Femur (tissue), 1 donor: ENCODE results near the gene CBFA2T3.
"Not testable (repeated sequence)": the region's sequence is repeated elsewhere in the genome, so short reads cannot be mapped to it uniquely, and the experiment has no call there.

Experiments used
- DNase-seq: peaks from one replicate; pipeline ENCODE4 v3.0.0-alpha.2; 2017

Gene CBFA2T3

DNA sequence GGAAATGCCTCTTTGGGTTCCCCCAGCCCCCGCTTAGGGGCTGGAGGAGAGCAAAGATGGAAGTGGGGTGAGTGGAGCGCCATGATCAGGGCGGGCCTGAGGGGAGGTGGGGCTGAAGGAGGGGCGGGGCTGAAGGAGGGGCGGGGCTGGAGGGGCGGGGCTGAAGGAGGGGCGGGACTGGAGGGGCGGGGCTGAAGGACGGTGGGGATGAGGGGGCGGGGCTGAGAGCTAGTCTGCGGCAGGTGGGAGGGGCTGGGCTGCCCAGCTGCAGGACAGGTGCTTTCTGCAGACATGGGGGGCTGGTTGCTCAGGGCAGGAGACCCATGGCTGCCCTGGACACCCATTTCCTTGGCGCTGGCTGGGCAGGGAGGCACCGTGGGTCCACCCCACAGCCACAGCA is 71.4 kb downstream of the CBFA2T3 start:
- no peak for DNase-seq

DNA sequence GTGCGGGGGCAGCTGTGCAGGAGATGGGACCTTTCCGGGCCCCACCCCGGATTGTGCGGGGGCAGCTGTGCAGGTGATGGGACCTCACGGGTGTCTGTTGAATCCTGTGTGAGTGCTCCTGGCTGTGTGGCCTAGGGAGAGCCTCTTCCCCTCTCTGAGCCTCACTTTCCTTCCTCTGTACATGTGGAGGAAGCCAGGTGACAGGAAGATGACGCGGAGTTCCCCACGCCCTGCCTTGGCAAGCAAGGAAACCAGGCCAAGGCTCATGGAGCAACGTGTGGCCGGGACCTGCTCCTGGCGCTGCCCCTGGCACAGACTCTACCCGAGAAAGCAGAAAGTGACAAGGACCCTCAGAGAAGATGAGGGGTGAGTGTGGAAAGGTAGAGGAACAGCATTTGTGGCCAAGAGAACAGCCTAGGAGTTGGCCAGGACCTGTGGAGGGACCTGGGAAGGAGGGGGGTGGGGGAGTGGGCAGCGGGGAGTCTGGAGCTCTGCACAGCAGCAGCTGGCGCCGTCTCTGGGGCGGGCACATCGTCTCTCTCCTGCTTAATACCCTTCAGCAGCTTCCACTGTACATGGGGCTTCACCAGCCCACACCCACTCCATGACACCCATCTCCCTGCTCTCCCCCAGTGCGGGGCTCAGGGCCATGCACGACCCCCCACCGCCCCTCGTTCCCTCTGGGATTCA is 72.2 kb downstream of the CBFA2T3 start:
- DNase-seq: no peak

DNA sequence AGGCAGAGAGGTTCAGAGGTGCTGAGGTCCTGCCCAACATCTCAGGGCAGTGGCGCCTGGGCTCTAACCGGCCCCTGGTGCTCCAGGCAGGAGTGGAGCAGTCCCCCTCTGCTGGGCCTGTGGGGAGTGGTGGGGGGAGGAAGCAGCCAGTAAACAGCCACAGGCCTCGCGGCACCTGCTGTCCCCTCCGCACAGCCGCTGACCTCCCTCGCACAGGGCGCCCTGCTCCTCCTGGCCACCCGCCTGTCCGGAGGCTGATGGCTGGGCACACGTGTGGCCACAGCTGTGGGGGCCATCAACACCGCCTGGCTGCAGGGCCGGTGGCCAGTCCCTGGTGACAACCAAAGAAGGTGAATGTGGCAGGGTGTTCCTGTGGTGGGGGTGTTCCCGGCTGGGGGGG is 73.7 kb downstream of the CBFA2T3 start:
- DNase-seq: peak; percentile 63

DNA sequence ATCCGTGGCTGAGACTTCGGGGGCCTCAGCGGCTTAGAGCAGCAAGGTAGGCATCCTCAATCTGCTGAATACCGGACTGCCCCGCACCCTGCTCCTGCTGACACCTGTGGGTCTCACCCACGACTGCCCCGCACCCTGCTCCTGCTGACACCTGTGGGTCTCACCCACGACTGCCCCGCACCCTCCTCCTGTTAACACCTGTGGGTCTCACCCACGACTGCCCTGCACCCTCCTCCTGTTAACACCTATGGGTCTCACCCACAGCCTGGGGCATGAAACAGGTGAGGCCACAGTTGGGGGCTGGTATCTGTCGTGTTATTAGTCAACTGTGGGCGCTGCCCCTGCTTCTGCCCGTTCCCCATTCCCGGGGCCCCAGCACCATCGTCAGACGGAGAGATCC is 74.3 kb downstream of the CBFA2T3 start:
- no peak for DNase-seq

DNA sequence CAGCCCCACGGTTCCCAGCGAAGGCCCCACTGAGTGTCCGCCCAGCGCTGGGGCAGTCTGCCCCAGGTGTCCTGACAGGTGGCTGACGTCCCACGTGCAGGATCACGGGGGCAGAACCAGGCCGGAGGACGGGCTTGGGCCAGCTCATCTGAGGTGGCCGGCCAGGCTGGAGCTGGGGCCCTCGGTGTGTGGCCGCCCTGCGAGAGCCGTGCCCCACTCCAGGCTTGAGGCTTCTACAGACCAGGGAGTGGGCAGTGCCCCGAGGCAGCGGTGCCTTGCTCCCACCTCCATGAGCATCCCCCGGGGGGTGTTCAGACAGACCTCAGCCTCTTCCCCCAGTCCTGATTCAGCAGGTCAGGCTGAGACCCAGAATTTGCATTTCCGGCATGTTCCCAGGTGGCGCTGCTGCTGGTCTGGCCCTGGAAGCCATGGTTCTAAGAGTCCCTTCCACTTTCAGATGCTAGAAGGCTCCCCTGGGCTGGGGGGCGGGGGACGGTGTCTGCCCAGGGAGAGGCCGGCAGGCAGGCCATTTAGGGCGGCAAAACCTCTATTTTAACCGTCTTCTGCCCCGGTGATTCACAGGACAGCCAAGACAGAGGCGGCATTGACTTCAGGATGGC is 75.2 kb downstream of the CBFA2T3 start:
- no peak for DNase-seq

DNA sequence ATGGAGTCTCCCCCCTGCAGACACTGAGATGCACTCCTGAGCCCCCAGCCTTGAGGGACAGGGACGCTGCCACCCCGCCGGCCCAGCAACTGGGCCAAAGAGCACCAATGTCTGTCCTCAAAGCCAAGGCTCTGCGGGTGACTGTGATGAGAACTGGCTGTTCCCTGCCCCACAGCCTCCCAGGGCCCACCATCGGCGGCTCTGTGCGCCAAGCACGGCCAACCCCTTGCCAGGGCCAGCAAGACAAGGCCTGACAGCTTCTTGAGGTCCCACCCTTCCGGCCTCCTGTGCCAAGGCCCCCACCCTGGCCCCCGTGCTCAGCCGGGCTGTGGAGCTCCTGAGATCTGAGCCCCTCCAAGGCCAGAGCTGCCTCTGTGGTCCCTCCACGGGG is 76.3 kb downstream of the CBFA2T3 start:
- no peak for DNase-seq

DNA sequence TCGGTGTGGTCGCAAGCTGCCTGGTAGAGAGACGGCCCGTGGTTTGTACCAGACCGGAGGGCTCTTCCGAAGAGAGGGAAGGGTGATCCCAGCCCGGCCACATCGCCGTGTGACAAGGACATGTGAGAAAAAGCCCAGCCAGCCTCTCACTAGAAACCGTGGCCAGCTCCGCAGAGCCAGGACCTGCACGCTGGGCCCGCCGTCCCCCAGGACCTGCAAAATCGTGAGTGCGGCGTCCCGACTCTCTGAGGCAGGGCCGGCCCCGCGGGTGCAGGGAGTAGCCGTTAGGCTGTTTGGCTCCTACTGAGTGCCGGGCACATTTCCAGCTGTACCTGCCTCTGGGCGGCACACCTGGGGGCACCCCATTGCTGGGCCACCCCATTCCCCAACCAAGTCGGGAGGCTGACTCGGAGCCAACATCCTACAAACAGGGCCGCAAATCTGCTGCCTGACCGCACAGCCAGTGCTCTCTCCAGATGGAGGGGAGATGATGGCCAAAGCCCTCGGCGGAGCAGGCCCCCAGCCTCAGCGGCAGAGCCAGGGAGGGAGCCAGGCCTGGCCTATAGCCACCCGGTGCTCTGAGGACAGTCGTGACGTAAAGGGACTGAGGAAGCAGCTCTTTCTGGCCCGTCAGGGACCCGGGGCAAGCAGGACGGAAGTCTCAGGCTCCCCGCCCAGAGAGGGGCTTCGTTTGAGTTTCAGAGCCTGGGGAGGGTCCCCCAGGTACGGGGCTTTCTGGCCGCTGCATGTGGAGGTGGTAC is 76.9 kb downstream of the CBFA2T3 start:
- DNase-seq: no peak

DNA sequence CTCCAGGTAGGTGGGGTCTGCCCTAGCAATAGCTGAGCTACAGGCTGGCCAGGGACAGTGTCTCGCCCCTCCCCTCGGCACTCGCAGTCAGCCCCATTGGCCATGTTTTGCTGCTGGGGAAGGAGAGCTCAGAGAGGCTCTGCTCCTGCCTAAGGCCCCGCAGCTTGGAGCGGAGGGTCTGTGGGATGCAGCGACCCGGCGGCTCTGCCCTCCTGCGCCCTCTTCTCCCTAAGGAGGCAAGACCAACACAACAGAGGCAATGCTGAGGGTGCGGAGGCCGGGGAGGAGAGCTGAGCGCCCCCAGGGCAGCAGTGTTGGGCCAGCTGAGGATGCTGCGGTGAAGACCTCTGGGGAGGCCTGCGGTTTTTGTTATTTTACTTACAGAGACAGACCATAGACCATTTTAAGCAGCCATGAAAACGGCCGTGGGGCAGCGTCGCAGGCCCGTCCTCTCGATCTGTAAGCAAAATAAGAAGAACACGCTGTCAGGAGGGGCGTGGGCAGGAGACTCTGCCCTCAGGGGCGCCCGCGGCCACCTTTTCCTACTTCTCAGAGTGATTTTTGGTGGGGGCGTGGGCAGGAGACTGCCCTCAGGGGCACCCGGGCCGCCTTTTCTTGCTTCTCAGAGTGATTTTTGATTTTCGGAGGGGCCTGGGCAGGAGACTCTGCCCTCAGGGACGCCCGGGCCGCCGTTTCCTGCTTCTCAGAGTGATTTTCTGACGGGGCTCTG is 79.1 kb downstream of the CBFA2T3 start:
- DNase-seq: no peak

DNA sequence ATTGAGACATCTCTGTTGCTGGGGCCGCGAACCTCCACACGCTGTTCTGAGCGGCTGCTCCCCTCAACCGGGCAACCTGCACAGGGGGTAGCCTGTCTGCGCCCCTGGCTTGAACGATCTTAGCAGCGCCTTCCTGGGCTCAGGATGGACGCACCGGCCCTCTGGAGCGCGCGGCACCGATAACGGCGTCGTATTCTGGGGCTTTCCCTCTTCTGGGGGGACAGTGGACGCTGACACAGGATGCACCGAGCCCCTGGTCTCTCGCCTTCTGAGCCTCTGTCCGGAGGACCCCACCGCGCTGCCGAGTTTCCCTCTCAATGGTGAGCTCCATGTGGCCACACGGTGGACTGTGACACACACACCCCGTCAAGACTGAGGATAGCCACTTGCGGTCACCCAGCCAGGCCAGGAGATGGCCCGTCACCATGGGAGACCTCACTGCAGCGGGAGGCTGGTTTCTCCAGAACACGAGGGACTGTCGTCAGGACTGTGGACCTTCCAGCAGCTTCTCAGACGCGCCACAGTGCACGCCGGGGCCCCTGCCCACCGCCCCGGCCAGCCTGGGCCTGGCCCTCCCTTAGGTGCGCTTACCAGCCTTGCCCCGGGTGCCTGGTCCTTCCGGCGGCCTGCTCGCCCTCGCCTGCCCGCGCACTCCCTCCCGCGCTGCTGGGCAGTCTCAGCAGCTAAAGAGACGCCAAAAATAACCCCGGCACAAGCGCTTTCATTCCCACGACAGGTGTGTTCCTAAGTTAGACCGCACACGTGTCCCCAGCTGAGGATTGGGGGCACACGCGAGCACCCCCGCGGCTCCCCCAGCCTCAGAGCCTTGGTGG is 80.6 kb downstream of the CBFA2T3 start:
- no peak for DNase-seq

DNA sequence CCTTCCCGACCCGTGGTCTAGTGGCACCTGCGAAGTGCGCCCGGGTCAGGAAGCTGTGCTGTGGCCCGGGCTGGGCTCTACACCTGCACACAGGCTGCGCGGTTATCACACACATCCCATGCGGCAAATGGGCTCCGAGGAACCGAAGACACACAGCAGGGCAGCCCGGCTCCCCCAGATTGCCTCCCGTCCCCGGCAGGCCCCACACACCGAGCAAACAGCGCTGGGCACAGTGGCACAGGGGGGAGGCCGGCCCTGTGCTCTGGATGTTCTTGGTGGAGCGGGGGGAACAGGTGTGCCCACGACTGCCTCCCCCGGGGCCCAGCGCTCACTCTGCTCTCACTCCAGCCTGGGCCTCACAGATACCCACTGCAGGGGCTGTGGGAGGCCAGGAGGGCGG is 81.7 kb downstream of the CBFA2T3 start:
- DNase-seq: no peak

DNA sequence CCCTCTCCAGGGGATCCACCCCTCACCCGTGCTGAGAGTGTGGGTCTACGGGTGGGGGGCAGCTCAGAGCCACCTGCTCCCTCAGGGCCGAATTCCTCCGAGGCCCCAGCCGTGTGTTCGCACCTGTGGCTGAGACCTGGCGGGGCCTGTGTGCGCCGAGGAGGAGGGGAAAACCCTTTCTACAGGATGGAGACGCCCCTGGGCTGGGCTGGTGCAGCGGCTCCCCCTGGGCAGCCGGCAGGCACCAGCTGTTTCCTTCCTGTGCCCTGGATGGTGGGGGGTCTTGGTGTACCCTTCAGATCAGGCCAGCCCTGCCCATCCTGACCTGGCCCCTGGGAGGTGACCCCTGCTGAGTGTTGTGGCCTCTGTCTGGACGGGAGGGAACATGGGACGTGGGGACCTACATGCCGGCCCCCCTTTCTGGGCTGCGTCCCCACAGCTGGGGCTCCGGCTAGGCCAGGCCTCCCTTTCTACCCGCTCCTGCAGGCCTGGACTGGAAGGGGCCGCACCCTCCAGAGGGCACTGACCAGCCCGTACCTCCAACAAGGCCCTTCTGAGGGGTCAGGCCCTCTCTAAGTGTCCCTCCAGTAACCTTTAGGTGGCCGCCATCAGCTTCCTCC is 82.2 kb downstream of the CBFA2T3 start:
- DNase-seq: no peak

DNA sequence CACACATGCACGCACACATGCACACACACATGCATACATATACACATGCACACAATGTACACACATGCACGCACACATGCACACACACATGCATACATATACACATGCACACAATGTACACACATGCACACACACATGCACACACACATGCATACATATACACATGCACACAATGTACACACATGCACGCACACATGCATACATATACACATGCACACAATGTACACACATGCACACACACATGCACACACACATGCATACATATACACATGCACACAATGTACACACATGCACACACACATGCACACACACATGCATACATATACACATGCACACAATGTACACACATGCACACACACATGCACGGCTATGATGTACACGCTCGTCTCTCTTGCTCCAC is 82.7 kb downstream of the CBFA2T3 start:
- DNase-seq: not testable (repeated sequence)

DNA sequence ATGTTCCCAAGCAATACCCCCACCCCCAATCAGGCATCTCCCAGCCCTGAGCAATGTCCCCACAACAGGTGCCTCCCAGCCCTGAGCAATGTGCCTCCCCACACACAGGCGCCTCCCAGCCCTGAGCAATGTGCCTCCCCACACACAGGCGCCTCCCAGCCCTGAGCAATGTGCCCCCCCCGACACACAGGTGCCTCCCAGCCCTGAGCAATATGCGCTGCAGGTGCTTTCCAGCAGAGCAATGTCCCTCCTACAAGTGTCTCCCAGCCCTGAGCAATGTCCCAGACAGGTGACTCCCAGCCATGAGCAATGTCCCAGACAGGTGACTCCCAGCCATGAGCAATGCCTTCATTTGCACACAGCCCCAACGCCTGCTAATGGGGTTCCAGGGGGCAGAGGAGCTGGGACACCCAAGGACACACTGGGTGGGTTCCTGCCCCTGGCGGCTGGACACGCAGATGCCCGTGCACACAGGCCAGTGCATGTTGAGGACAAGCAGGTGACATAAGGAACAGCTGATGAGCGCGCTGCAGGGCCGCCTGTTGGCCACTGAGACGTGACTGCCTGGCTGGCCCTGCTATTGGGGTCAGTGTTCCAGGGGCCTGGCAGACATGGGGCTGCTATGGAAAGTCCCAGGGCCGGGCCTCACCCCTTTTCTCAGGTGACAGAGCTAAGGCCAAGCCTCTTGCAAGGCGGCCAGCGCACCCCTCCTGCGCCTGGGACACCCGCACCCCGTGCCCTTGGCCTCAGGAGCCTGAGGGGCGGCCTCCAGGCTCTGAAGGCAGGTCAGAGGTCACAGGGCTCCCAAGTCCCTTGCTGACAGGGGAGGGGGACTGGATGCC is 83.7 kb downstream of the CBFA2T3 start:
- no peak for DNase-seq

DNA sequence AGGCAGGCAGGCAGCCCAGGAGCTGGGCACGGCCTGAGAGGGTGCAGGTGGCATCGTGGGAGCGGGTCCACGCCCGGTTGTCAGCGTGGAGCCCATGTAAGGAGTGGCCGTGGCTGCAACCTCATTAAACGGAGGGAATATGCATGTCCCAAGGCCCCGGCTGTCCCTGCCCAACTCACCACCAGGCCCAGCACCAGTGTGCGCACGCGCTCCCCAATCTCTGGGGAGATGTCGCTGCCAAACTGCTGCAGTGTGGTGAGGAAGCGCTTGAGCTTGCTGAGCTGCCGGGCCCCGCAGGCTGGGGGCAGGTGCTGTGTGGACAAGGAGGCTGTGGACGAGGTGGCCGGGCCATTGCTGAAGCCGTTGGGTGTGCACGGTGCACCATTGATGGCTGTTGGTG is 84.9 kb downstream of the CBFA2T3 start:
- DNase-seq: no peak

DNA sequence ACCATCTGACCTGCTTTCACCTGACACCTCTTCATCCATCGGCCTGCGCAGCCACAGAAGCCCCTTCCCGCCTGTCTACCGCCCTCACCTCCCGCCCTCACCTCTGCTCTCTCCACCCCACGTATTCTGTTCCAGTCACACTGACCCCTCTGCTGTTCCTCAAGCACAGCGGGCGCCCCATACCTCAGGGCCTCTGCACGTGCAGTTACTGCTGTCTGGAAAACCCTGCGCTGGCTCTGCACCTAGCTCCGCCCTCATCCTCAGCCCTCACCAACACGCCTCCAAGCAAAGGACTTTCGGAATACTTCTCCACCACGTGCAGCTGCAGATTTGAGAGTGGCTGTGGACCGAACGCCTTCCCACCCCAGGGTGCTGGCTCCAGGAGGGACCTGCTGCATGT is 85.9 kb downstream of the CBFA2T3 start:
- no peak for DNase-seq

DNA sequence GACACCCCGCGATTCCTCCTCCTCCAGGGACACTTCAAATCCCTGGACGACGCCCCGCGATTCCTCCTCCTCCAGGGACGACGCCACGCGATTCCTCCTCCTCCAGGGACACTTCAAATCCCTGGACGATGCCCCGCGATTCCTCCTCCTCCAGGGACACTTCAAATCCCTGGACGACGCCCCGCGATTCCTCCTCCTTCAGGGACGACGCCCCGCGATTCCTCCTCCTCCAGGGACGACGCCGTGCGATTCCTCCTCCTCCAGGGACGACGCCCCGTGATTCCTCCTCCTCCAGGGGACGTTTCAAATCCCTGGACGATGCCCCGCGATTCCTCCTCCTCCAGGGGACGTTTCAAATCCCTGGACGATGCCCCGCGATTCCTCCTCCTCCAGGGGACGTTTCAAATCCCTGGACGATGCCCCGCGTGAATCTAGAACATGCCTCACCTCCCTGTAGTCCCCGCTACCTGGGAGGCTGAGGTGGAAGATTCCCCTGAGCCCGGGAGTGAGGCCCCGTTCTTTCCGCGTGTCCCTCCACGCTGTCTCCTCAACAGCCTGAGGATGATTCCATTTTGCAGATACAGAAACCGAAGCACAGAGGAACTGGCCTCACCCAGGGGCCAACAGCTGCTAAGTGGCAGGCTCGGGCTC is 87.2 kb downstream of the CBFA2T3 start:
- DNase-seq: not testable (repeated sequence)

DNA sequence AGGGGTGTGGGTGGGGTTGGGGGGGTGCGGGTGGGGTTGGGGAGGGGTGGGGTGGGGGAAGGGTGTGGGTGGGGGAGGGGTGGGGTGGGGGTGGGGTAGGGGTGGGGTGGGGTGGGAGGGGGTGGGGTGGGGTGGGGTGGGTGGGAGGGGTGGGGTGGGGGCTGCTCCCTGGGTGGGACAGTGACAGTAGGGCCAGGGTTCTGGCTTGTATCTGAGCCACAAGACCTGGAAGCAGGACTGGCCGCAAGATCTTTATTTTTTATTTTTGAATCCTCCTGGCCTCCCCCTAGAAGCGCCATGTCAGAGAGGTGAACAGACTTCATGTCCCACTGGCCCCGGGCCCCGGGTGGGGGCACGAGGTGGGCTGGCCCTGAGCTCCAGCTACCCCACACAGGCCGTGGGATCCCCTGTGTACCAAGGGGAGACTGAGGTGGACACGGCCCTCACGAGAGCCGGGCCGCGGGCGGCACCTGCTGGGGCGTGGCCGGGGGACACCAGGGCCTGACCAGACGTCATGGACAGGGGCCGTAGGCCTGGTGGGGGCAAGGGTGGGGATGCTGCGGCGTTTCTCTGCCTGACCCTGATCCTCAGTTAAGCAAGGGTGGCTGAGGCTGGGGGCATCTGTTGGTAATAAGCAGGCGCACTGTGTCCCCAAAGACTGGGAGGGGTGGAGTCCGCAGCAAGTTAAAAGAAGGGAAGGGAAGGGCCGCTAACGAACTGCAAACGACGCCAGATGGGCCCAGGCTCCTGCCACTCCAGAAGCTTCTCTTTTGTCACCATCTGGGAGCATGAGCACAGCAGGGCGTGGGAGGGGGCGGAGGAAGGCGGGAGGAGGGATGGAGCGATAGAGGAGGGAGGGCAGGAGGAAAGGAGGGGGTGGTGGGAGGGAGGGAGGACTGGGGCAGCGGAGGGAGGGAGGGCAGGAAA is 88.3 kb downstream of the CBFA2T3 start:
- peak; percentile 46 for DNase-seq

DNA sequence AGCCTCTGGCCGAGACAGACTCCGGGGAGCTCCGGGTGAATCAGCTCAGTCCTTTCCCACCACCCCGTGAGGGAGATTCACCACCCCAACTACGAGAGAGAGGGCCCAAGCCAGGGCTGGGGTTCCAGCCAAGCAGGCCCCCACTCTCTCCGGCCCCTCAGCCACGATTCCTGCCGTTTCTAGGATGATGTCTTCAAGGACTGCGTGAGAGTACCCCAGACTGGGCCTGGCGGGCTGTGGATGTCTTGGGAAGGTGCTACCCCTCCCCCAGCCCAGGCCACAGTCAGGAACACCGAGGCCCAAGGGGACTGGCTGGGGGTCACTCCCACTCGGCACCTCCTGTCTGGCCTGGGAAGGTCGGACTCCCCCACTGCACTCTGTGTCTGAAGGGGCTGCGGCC is 89.0 kb downstream of the CBFA2T3 start:
- no peak for DNase-seq

DNA sequence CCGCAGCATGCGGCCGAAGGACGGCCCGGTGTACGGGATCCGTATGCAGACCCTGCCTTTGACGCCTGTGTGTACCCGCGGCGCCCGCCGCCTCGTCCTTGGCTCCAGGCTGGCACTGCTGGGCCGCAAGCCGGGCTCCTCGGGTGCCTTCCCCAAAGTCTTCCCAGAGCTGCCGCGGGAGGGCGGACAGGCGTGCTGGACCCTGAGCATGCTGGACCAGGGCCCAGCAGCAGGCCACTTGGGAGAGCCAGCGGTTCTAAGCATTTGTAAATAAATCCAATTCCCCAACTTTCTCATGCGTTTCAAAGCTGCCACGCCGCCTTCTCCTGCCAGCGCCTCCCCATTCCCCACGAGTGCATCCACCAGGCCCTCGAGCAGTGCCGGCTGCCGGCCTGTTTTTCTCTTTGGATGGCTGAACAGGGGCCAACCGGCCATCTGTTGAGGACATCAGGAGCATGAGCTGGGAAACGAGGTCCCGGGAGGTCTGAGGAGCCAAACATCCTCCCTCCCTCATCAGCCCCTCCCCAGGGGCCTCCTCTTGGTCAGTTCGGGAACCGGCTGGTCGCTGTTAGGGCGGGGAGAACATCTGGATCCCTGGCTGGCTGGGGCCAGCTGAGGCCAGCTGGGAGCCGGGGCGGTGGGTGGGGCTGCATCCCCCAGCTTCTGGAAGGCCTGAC is 90.0 kb downstream of the CBFA2T3 start:
- DNase-seq: peak; percentile 87
